Measurements from ENCODE around the gene CBLN1.
A peak's percentile ranks its signal among the peaks of the same experiment; 100 is the strongest.

The CBLN1 gene

DNA sequence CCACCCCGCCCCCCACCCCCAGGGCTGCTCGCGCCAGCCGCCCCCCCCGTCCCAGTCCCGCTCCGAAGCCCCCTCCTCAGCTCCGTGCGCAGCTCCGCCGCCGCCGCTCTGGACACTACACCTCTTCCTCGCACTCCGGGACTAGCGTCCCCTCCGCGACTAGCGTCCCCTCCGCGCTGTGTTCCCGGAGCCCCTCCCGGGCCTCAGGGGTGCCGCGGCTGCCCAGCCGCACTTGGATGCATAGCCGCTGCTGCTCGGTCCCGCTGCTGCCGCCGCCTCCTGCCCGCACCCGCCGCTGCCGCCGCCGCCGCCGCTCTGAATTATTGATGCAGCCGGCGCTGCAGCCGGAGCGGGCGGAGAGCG lies at the start of gene CBLN1:
Gene CBLN1 (minus strand): TSS at position 359 of the 363 bp plus-strand sequence. CDS start 373 bp downstream, outside the sequence.
- DNase-seq, result no peak

DNA sequence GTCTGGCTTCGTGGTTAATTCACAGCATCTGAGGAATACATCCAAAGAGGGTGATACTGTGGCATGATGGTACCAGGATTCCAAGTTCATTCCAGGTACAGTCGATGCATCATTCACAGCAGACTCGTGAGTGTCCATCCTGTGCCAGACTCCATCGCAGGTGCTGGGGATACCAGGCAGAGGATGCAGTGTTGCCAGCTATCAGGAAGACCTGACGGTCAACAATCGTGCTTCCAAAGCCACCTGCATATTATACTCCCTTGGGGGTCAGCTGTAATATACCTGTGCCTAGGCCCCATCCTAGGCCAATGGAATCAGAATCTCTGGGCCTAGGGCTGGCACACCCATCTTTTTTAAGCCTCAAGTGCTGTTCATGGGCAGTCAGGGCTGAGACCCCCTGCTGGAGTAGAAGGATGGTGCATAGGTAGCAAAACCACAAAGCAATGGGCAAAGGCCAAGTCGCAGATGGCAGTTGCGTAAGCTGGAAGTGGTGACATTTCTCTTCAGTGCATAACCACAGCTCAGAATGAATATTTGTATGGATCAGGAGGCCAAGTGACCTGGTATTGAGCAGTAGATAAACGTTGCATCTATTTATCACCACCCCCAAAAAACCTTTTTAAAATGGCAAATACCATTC lies 49.0 kb upstream of the CBLN1 start:
- DNase-seq, result no peak

DNA sequence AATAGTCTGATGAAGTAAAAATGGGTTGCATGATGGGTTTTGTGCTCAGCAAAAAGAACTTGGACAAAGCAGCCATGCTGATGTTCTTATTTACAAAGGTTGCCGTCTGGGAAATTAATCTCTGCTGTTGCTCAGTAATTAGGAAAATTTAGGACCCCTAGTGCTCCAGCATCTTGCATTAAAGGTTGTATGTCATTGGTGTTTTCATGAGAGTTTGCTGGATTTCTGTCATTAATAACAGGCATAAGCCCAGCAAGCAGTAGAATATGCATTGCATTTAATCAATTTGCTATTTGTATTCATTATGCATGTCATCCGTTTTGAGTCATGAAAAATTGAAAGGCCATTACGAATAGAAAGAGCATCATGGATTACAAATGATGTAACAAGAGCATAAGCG lies 46.7 kb upstream of the CBLN1 start:
- no peak for DNase-seq

DNA sequence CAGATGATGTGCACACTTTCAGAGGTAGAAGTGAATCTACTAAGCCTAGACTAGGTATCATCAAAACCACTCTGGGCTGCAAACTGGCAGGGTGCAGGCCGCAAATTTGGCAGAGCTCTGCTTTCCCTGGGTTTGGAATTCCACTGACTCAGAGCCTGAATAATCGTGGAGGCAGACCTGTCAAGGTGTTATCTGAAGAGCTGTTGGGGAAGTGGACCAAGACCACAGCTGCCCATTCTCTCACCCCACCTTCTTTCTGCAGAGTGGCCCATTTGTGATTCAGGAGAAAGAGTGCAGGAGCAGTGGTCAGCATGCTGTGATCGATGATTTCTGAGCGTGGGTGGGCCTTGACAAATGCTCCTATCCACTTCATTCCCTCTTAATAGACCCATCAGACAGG lies 45.8 kb upstream of the CBLN1 start:
- DNase-seq, result no peak

DNA sequence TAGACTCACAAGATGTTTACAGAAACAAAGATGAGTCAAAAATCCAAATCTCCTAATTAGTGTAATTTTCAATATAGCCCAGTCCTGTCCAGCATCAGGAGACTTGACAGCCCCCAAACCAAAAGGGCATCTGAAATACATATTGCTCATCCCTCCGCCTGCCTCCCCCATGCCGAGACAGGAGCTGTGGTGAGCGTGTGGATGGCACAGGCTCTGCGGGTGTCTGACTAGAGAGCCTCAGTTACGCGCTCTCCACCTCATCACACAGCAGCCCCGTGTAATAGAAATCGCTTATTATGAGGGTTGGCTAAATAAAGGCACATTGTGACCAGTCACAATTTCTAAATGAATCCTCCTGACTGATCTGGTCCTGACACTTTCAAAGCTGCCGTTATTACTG lies 43.1 kb upstream of the CBLN1 start:
- no peak for DNase-seq

DNA sequence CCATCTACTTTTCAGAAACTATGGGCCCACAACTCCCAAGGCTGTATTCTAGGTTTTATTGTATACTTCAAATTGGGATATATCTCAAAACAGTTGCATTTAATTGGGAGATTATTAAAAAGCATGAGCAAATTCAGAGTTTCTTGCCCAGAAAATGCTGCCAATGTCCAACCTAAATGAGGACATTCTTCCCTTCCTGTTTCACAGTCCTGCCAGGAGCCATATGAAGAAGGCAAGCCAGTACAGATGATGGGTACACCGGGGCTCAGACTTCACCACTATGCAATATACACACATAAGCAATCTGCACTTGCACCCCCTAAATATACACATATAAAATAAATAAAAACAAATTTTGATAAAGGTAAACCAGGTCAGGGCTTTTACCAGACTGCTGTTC lies 34.0 kb upstream of the CBLN1 start:
- no peak for DNase-seq

DNA sequence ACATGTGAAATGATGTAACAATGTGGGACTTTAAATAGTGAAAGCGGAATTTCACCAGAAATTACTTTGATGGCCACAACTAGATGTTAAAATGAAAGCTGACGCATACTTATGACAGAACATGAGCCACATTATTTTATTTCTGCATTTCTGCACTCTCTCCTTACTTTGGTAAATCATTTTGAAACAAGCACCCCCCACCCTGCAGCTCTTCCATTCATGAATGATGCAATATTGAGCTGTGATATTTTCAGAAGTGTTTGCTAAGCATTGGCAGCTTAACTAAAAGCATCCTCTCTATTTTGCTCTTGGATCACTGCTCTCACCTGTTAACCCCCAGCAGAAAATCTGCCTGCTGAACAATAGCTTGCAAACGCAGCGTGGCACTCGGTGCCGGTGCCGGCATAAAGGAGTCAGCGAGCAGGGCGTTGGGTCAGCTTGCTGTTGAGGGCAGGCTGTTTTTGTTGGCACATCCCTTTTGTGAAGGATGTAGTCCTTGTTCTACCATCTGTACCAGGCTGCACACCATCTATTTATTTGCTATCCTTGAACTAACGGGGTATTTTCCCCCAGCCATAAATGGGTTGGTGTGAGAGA lies 30.8 kb upstream of the CBLN1 start:
- no peak for DNase-seq

DNA sequence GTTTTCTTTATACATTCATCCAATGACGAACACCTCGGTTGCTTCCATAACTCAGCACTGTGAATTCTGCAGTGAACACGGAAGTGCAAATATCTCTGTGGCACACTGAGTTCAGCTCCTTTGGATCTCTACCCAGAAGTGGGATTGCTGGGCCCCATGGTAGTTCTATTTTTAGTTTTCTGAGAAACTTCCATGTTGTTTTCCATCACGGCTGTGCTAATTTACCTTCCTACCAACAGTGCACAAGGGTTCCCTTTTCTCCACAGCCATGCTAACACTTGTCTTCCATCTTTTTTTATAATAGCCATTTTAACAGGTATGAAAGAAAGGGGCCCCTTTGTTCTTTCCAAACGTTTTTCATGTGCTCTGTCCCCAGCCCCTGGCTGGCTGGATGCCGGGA lies 30.2 kb upstream of the CBLN1 start:
- DNase-seq, result no peak

DNA sequence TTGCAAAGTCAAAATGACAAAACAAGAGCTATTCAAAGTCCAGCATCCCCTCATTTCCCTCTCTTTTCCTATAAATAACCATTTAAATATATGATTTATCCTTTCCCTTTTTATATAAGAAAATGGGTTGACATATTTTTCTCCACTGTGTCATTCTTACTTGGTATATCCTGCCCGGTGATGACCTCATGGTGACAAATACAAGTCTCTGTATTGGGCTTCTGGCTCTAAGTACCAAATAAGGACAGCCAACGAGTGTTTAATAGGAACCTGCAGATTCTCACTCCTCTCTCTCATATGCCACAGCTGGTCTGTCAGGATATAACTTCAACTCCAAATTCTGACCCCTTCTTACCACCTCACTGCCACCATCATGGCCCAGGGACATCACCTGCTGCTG lies 25.5 kb upstream of the CBLN1 start:
- DNase-seq, result no peak

DNA sequence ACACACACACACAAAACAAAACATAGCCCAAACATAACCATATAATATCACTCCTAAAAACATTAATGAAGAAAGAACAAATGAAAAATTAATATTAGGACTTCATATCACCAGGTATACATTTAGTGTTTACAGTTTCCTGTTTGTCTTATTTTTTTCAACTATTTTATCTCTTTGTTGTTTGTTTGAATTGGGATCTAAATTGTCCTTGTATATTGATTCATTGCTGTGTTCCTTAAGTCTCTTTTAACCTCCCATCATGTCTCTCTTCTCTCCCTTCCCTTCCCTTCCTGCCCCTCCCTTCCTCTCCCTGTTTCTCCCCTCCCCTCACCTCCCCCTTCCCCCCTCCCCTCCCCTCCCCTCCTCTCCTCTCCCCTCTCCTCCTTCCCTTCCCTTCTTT lies 23.8 kb upstream of the CBLN1 start:
- DNase-seq, result no peak

DNA sequence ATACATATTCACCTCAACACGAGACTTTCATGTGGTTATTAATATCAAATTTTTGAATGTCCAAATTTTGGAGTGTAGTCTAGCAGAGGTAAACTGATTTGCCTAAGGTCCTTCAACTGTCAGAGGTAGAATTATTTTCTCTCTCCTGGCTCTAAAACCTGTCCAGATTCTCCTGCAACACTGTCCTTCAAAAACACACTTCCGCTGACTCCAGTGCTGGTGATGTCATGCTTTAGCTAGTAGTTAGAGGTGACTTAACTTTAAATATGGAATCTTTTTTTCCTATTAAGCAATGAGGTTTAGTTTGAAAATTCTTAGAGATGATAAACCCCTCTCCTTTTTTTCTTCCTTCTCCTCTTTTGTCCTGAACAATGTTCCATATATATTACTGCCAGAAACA lies 10.8 kb upstream of the CBLN1 start:
- no peak for DNase-seq

DNA sequence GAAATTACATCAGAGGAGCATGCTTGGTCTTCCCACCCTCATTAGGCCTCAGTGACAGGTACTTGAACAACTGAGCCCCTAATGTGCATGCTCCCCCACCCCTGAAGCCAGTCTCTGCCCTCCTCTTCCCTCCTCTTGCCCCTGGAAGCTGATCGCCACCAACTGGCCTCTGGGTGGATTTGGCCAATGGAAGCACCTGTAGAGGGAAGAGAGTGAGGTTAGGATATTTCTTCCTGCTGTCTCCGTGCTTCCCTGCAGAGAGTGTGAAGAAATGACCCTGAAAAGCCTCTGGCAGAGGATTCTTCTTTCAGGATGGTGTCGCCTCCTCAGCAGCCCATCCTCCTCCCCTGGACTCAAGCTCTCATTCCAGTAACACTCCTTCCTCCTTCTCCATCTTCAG lies 5.9 kb upstream of the CBLN1 start:
- DNase-seq, result no peak

DNA sequence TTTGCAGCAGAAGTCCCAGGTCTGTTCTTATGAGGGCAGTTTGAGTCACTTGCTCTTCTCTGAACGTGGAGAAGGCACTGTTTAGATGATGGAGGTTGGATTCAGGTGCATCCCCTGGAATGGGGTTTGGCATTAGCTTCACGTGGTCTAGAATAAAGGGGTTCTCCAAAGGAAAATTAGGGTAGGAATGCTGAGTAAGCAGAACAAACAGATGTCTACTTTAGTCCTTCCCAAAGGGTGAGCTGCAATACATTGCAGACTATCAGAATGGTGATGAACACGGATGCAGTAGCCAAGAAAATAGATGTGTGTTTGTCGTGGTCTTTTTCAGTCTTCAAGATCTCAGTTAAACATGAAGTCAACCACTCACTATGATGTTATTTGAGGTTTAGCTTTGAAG lies 3.3 kb upstream of the CBLN1 start:
- no peak for DNase-seq

DNA sequence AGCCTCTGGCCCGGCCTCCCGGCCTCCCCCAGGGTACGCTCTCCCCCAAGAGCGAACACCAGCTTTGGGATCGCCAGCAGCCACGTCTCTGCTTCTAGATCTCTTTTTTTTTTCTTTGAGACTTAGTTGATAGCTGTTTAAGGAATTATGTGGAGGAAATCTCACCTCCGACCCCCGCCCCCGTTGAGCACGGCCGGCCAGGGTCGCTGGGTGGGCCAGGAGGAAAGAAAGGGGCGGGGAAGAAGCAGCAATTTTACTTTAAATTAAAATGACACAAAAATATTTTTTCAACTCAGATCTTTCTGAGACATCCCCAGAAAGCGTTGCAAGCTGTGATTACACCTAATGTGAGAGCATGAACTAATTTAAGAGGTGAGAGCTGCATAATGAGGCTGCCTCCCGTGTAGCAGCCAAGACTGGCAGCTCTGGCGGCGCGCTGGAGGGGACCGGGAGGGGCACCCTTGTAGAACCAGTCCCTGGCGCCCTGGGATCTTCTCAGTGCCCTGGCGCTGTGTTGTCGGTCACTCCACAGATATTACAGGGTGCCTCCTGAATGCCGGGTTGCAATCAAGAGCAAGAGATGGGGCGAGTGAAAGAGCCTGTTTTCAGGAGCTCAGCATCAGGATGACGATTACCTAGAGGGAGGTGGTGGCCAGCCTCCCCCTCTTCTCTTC lies 1.9 kb upstream of the CBLN1 start:
- no peak for DNase-seq

DNA sequence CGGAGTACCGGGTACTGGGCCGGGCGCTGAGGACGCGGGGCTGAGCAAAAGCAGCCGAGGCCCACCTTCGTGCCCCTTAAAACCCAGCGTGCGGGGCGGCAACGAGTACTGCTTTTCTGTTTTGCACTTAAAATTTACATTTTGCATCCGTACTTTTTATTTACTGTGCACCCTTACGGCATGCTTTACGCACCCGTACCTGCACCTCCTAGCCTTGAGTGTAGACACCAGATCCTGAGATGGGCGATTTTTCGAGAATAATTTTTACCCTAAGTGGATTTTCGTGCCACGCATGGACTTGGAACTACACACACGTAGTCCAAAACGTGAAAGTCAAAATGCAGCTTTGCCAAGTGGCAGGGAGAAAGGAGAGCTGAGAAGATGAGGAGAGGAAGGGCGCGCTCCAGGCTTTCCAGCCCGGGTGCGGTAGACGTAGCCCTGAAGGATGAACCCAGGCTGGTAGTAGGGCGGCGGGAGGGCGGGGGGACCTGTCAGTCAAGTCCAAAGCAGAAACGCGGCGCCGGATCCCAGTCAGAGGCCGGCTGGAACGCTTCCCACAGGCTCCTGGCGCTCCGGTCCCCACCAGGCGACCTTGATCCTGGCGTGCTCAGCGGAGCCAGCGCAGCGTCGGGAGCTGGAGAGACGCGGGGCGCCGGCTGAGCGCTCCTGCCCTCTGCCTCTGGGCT lies 1.2 kb upstream of the CBLN1 start:
- no peak for DNase-seq

DNA sequence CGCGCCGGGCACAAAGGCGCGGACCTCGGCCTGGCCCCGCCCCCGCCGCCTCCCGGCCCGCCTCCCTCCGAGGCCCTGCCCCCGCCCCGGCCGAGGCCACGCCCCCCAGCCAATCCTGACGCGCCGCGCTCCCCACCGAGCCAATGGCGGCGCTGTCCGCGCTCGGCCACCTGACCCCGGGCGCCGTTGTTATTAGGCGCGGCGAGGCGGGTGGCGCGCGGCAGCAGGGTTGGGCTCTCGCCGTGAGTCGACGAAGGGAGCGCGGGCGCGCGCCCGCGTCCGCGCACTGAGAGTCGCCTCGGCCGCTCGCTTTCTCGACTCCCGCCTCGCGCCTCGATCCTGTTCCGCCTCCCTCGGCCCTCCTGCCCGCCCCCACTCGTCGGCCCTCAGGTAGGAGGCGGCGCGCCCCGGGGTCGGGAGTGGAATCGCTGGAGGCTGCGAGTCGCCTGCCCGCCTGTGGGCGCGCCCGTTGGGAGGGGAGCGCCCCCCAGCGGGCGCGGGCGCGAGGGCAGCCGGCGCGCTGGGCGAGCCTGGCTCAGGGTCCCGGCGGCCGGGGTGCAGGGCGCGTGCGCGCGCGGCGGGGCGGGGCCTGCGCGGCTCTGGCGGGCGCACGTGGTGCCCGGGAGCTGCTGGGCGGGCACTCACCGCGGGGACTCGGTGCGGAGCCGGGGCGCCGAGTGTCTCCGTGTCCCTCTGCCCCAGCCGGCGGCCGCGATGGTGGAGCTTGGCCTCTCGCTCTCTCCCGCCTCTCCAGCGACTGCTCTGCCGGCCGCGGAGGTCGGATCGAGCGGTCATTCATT lies 405 bp upstream of the CBLN1 start:
- peak; percentile 9 for DNase-seq

DNA sequence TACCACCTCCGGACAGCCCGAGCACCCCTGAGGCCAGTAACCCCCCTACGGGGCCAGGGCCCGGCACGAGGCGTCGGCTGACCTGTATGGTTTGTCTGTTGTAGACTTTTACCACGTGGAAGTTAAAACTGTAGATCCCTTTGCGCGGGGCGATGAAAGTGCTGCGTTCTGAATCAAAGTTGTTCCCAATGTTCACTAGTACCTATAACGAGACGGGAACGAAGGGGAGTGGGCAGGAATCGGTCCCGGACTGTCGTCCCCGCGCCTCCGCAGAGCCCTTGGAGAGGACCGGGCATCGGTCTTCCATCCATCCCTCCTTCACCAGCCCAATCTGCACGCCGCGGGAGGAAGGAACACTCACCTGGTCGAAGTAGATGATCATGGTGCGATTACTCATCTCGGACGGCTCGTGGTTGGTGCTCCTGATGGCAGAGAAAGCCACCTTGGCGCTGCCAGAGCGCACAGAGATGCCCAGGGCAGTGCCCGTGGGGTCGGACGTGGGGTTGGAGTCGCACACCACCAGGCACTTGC lies 732 bp downstream of the CBLN1 start:
- no peak for DNase-seq

DNA sequence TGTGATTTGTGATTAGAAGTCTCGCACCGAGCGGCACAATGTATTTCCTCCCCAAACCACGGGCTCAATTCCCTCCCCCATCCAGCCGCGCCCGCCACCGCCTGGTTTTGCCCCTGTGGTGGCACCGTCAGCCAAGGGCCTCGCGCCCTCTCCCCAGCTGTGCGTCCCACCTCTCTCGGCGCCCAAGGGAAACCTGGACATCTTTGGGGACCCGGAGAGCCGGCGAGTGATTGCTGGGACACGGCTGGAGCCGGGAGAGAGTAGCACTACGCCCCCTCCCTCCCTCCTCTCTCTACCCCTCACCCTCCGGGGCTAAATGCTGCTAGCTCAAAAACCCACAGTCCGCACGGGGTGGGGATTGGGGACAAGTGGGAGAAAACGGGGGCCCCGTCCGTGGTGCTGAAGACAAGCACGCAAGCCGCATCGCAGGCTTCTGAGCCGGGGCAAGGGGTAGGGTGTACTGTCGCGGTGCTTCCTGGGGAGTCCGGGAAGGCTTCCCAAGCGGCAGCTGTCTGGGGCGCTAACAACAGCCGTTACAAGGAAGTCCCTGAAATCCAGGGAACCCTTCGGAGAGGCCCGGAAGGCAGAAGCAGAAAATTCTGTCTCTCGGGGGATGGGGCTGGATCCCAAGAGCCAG lies 1.4 kb downstream of the CBLN1 start:
- no peak for DNase-seq

DNA sequence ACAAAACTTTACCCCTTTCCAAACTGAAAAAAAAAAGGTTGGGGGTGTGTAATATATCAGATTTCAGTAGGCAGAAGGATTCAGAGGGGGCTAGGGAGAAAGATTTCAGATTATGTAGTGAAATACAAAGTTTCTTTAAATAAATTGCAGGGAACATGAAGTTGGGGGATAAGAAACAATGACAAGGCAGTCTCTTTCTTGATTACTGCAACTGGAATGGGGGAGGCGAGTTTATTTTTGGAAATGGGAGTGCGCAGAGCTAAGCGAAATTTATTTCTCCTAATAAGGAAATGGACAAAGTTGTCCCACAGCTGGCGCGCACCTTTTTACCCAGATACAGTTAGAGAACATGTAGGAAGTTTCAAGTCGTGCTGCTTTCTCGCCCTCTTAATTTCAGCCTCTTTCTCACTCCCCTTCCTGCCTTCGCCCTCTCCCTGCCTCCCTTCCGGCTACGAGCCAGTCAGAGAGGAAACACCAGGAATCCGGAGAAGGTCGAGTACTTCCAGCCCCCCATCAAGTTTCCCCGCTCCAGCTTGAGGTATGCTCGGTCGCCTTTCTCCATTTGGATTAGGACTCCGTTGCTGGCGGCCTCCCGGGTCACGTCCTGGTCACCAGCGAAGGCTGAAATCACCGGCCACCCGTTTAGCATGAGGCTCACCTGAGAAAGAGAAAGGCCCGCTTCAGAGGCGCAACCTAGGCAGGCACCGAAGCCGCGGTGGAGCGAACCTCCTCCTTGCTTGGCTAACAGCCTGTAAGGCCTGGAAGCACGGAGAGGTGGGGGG lies 2.5 kb downstream of the CBLN1 start:
- no peak for DNase-seq

DNA sequence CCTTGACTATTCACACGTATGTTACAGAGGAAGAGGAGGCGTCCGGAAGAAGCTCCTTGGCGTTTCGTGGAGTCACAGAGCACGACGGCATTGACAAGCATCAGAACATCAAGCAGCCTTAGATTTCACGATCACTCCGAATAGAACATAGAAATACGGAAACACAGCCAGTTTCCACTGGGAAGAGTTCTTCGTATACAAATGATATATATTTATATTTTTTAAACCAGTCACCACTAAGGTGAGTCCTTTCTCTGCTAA lies 3.1 kb downstream of the CBLN1 start:
- DNase-seq, result no peak

DNA sequence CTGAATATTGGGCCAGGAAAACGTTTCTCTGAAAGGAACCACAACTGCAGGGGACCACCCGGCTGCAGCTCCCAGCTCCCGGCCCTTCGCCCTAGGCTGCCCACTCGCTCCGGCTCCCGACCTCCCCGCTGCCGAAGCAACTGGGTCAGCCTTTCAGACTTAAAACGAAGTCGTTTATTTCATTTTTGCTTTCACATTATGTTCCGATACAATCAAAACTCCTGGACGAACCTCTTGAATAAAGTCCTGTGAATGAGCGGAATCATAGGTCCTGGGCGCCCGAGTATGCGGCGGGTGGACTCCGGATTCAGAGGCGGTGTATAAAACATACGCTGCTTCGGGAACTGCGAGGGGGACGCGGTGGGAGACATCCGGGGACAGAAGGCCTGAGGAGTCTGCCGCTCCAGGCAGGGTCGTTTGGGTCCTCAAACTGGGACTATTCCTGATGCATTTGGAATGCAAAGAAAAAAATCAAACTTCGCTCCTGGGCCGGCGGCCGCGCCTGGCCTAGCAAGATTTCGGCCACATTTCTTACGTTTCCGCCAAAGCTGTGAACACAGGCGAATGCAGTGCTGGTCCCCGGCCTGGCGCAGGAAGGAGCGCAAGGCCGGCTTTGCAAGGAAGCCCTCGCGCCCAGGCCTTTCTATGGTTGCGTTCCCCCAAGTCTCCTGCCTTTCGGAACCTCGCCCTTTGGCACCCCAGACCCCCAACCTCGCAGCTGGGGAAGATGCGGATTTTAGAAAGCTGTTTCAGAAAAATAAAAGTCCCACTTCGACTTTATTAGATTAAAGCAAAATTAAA lies 3.7 kb downstream of the CBLN1 start:
- DNase-seq, result no peak
